ENCODE results near the gene MYBL2.

The MYBL2 gene

DNA sequence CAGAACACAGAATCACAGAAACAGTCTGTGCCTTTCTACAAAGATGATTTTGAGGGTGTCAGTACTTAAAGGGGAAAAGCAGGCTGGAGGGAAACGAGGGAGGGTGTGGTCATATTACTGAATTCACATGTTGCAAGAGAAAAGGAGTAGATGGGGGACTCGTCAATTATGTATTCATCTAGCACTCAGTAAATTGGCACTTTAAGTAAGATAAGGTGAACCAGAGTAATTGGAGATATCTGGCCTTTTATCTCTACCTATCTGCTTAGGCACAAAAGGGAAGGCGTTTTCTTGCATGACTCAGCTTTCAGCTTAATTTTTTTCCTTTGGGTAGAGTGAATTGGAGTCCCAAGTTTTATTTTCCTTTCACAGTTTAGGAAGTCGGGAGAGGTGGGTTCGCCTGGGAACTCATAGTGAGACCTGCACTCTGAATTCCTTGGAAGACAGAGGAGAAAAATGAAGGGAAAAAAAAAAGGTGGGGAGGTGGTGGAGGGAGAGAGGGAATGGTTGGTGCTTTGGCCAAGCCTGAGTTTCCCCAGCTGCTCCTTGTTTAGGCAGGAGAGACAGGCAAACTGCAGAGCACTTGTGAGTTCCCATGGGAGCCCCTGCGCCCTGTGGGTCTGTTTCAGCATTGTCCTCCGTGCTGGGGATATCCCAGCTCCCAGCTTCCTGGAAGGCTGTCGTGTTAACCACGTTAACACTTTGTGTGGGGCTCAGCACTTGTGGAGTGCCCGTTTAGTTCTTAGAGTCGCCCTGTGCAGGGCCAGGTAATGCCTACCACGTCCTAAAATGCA, 79.6 kb downstream of the MYBL2 start:
- peak overlapping the region in 1 of 5 donors; percentile 17 for H3K9ac ChIP-seq (ENCODE audit: low read length in 5 of 5)
- H3K36me3 ChIP-seq (ENCODE audit: control insufficient read depth in 5 of 5, insufficient read depth in 5 of 5, low read length in 5 of 5) = no peaks in the 10 kb centered on the region
- no peaks in the 10 kb centered on the region for H3K9me3 ChIP-seq (ENCODE audit: control insufficient read depth in 5 of 5, low read length in 5 of 5)
- peaks cover 0 to 4% (median 0%) of the 10 kb centered on the region in 5 donors for H3K27me3 ChIP-seq (ENCODE audit: control insufficient read depth in 5 of 5, insufficient read depth in 4 of 5, low read length in 5 of 5)
- peaks cover 0 to 24% (median 10%) of the 10 kb centered on the region in 5 donors for H3K4me1 ChIP-seq (ENCODE audit: control insufficient read depth in 5 of 5, insufficient read depth in 5 of 5, low read length in 5 of 5)
- no peak overlapping the region for H3K27ac ChIP-seq (ENCODE audit: low read depth, low read length)
- H3K4me3 ChIP-seq (ENCODE audit: low read depth in 1 of 5, low read length in 5 of 5) = no peak overlapping the region

- peaks cover 0 to 24% (median 14%) of the 10 kb centered on the region in 5 donors for H3K4me1 ChIP-seq (ENCODE audit: control insufficient read depth in 5 of 5, insufficient read depth in 5 of 5, low read length in 5 of 5)
- H3K36me3 ChIP-seq (ENCODE audit: control insufficient read depth in 5 of 5, insufficient read depth in 5 of 5, low read length in 5 of 5) = no peaks in the 10 kb centered on the region
- H3K9ac ChIP-seq (ENCODE audit: low read length in 5 of 5) = no peak overlapping the region
- H3K9me3 ChIP-seq (ENCODE audit: control insufficient read depth in 5 of 5, low read length in 5 of 5) = no peaks in the 10 kb centered on the region
- H3K27ac ChIP-seq (ENCODE audit: low read depth, low read length) = no peak overlapping the region
- H3K4me3 ChIP-seq (ENCODE audit: low read depth in 1 of 5, low read length in 5 of 5) = no peak overlapping the region
- peaks cover 0 to 4% (median 0%) of the 10 kb centered on the region in 5 donors for H3K27me3 ChIP-seq (ENCODE audit: control insufficient read depth in 5 of 5, insufficient read depth in 4 of 5, low read length in 5 of 5)
Measured at GRCh38 chr20:43748274-43748673, 81.4 kb downstream of the MYBL2 start.

DNA sequence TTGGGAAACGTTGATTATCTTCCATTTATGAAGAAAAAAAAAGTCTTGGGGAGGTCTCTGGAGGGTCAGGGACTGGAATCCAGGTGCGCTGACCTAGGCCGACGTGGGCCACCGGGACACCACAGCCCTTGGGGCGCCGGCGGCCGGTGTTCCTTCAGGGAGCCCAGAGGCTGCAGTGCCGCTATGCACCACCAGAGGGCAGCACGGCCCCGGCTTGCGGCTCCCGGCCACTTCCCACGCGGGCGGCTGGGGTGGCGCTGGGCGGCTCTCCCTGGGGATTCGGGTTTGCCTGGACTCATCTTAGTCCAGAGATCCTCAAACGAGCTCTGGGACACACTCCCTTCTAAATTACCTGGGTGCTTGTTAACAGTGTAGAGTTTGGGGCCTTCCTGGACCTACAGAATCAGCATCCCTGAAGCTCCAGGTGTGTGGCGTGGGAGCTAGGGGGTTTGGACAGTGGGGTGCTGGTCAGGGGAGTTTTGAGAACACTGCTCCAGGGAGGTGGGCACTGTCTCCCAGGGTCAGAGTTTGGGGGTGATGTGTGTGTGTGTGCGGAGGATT, 82.9 kb downstream of the MYBL2 start:
- H3K27me3 ChIP-seq (ENCODE audit: control insufficient read depth in 5 of 5, insufficient read depth in 4 of 5, low read length in 5 of 5) = peaks cover 0 to 8% (median 0%) of the 10 kb centered on the region in 5 donors
- no peak overlapping the region for H3K9ac ChIP-seq (ENCODE audit: low read length in 5 of 5)
- peaks cover 0 to 24% (median 14%) of the 10 kb centered on the region in 5 donors for H3K4me1 ChIP-seq (ENCODE audit: control insufficient read depth in 5 of 5, insufficient read depth in 5 of 5, low read length in 5 of 5)
- no peaks in the 10 kb centered on the region for H3K36me3 ChIP-seq (ENCODE audit: control insufficient read depth in 5 of 5, insufficient read depth in 5 of 5, low read length in 5 of 5)
- no peak overlapping the region for H3K4me3 ChIP-seq (ENCODE audit: low read depth in 1 of 5, low read length in 5 of 5)
- H3K9me3 ChIP-seq (ENCODE audit: control insufficient read depth in 5 of 5, low read length in 5 of 5) = no peaks in the 10 kb centered on the region
- H3K27ac ChIP-seq (ENCODE audit: low read depth, low read length) = no peak overlapping the region

- Histone ChIP-seq H3K36me3 (ENCODE audit: control insufficient read depth in 5 of 5, insufficient read depth in 5 of 5, low read length in 5 of 5) (no peaks in the 10 kb centered on the region), H3K9ac (ENCODE audit: low read length in 5 of 5) (no peak overlapping the region), H3K4me1 (ENCODE audit: control insufficient read depth in 5 of 5, insufficient read depth in 5 of 5, low read length in 5 of 5) (peaks cover 0 to 19% (median 14%) of the 10 kb centered on the region in 5 donors), H3K9me3 (ENCODE audit: control insufficient read depth in 5 of 5, low read length in 5 of 5) (no peaks in the 10 kb centered on the region), H3K27me3 (ENCODE audit: control insufficient read depth in 5 of 5, insufficient read depth in 4 of 5, low read length in 5 of 5) (peaks cover 0 to 8% (median 0%) of the 10 kb centered on the region in 5 donors), H3K27ac (ENCODE audit: low read depth, low read length) (no peak overlapping the region), H3K4me3 (ENCODE audit: low read depth in 1 of 5, low read length in 5 of 5) (no peak overlapping the region)
Measured at GRCh38 chr20:43750774-43751166, 83.9 kb downstream of the MYBL2 start.

DNA sequence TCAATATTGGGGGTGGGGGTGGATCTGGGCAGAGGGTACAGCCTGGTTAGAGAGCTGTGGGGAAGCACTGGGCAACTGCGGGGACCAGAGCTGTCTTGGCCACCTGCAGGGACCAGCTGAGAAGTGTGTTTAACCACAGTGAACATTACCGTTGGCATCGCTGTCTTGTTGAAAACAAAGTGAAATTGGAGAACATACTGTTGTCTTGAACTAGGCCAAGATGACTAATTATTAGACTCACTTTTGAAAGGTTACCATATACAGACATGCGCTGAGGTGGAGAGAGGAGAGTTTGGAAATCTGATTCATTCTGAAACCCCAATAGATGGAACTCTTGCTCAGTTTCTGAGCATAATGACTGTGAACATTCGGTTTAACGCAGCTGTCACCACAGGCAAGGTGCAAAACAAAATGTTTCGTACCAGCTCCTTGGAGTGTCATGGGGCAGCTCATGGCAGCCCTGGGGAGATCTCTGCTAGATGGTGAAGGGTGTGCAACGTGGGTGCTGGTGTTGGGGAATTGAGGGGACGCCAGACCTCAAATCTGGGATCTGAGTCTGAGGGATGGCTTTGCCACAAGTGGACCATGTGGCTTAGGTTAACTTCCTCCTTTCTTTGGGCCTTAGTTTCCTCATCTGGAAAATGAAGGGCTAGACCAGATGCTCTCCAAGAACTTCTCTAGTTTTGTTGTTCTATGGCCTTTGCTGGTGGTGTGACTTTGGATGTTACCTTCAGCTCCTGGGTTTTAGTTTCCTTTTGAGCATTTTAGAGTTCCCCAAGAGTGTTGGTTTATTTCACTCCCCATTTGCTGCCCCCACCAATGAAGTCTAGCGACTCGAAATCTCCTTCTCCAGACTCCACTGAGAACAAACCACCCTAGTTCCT, 84.5 kb downstream of the MYBL2 start:
- Histone ChIP-seq H3K27ac (ENCODE audit: low read depth, low read length) (no peak overlapping the region), H3K9ac (ENCODE audit: low read length in 5 of 5) (no peak overlapping the region), H3K27me3 (ENCODE audit: control insufficient read depth in 5 of 5, insufficient read depth in 4 of 5, low read length in 5 of 5) (peaks cover 0 to 8% (median 0%) of the 10 kb centered on the region in 5 donors), H3K9me3 (ENCODE audit: control insufficient read depth in 5 of 5, low read length in 5 of 5) (no peaks in the 10 kb centered on the region), H3K4me3 (ENCODE audit: low read depth in 1 of 5, low read length in 5 of 5) (no peak overlapping the region), H3K4me1 (ENCODE audit: control insufficient read depth in 5 of 5, insufficient read depth in 5 of 5, low read length in 5 of 5) (peaks cover 0 to 19% (median 14%) of the 10 kb centered on the region in 5 donors), H3K36me3 (ENCODE audit: control insufficient read depth in 5 of 5, insufficient read depth in 5 of 5, low read length in 5 of 5) (no peaks in the 10 kb centered on the region)

- Histone ChIP-seq H3K4me3 (ENCODE audit: low read depth in 1 of 5, low read length in 5 of 5) (no peak overlapping the region), H3K27ac (ENCODE audit: low read depth, low read length) (no peak overlapping the region), H3K9me3 (ENCODE audit: control insufficient read depth in 5 of 5, low read length in 5 of 5) (no peaks in the 10 kb centered on the region), H3K36me3 (ENCODE audit: control insufficient read depth in 5 of 5, insufficient read depth in 5 of 5, low read length in 5 of 5) (no peaks in the 10 kb centered on the region), H3K4me1 (ENCODE audit: control insufficient read depth in 5 of 5, insufficient read depth in 5 of 5, low read length in 5 of 5) (peaks cover 0 to 16% (median 10%) of the 10 kb centered on the region in 5 donors), H3K27me3 (ENCODE audit: control insufficient read depth in 5 of 5, insufficient read depth in 4 of 5, low read length in 5 of 5) (peaks cover 0 to 8% (median 0%) of the 10 kb centered on the region in 5 donors), H3K9ac (ENCODE audit: low read length in 5 of 5) (no peak overlapping the region)
Measured at GRCh38 chr20:43752051-43752360, 85.1 kb downstream of the MYBL2 start.

DNA sequence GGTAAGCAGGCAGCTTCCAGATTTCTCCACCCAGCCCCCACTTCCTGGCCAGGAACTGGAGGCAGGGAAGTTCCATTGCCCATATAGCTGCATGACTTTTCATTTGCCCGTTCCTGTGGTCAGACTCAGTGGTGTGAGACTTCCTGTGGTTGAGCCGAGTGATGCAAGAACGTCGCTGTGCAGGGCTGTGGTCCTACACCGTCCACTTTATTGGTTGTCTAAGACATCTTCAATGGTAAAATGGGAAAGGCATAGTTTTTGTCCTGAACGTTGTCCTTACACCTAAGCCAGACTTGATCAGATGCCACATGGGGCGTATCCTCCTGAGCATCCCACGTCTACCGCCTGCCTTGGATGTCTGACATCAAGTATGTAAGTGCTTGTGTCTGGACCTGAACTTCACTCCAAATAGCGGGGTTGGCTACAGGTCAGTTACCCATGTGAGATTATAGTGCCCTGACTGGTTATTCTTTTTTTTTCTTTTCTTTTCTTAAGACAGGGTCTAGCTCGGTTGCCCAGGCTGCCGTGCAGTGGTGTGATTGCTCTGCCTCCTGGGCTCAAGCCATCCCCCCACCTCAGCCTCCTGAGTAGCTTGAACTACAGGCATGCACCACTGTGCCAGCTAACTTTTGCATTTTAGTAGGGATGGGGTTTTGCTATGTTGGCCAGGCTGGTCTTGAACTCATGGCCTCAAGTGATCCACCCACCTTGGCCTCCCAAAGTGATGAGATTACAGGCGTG, 85.8 kb downstream of the MYBL2 start:
- Histone ChIP-seq H3K4me1 (ENCODE audit: control insufficient read depth in 5 of 5, insufficient read depth in 5 of 5, low read length in 5 of 5) (peaks cover 0 to 14% (median 10%) of the 10 kb centered on the region in 5 donors), H3K9me3 (ENCODE audit: control insufficient read depth in 5 of 5, low read length in 5 of 5) (no peaks in the 10 kb centered on the region), H3K36me3 (ENCODE audit: control insufficient read depth in 5 of 5, insufficient read depth in 5 of 5, low read length in 5 of 5) (no peaks in the 10 kb centered on the region), H3K27ac (ENCODE audit: low read depth, low read length) (no peak overlapping the region), H3K27me3 (ENCODE audit: control insufficient read depth in 5 of 5, insufficient read depth in 4 of 5, low read length in 5 of 5) (peaks cover 0 to 8% (median 0%) of the 10 kb centered on the region in 5 donors), H3K9ac (ENCODE audit: low read length in 5 of 5) (no peak overlapping the region), H3K4me3 (ENCODE audit: low read depth in 1 of 5, low read length in 5 of 5) (no peak overlapping the region)

DNA sequence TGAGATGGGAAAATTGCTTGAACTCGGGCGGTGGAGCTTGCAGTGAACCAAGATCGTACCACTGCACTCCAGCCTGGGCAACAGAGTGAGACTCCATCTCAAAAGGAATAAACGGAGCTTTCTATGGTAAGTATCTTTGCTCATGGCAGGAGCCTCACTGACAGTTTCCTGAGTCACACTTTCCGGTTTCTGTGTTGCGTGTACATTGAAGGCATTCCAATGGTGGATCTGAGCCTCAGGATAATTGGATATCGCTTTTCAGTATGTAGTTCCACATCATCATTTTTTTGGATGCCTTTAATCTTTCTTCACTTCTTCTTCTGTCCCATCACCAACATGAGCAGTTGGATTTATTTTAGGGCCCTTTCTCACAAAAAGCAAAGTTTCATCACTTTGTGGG, 88.5 kb downstream of the MYBL2 start:
- H3K36me3 ChIP-seq (ENCODE audit: control insufficient read depth in 5 of 5, insufficient read depth in 5 of 5, low read length in 5 of 5) = no peaks in the 10 kb centered on the region
- peaks cover 0 to 11% (median 3%) of the 10 kb centered on the region in 5 donors for H3K27me3 ChIP-seq (ENCODE audit: control insufficient read depth in 5 of 5, insufficient read depth in 4 of 5, low read length in 5 of 5)
- H3K4me3 ChIP-seq (ENCODE audit: low read depth in 1 of 5, low read length in 5 of 5) = no peak overlapping the region
- peaks cover 0 to 4% (median 0%) of the 10 kb centered on the region in 5 donors for H3K4me1 ChIP-seq (ENCODE audit: control insufficient read depth in 5 of 5, insufficient read depth in 5 of 5, low read length in 5 of 5)
- no peaks in the 10 kb centered on the region for H3K9me3 ChIP-seq (ENCODE audit: control insufficient read depth in 5 of 5, low read length in 5 of 5)
- no peak overlapping the region for H3K9ac ChIP-seq (ENCODE audit: low read length in 5 of 5)
- H3K27ac ChIP-seq (ENCODE audit: low read depth, low read length) = no peak overlapping the region

DNA sequence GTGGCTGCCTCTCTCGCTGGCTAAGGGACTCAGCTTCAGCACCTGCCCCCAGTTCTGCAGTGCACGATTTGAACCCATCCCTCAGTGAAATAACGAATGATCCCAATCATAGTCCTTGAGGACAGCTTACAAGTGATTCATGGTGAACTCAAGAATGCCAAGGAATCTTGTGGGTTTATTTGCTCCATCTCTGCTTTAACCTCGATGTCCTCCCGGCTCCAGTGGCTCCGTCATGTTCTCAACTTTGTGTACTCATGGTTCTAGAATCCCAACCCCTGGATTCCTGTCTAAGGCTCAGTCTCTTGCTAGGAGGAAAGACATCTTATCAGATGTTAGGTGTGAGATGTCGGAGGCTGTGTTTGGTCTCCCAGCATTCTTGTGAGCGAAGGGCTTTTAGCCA, 88.9 kb downstream of the MYBL2 start:
- no peak overlapping the region for H3K27ac ChIP-seq (ENCODE audit: low read depth, low read length)
- H3K9ac ChIP-seq (ENCODE audit: low read length in 5 of 5) = no peak overlapping the region
- H3K9me3 ChIP-seq (ENCODE audit: control insufficient read depth in 5 of 5, low read length in 5 of 5) = no peaks in the 10 kb centered on the region
- H3K4me1 ChIP-seq (ENCODE audit: control insufficient read depth in 5 of 5, insufficient read depth in 5 of 5, low read length in 5 of 5) = peaks cover 0 to 4% (median 0%) of the 10 kb centered on the region in 5 donors
- no peaks in the 10 kb centered on the region for H3K36me3 ChIP-seq (ENCODE audit: control insufficient read depth in 5 of 5, insufficient read depth in 5 of 5, low read length in 5 of 5)
- H3K27me3 ChIP-seq (ENCODE audit: control insufficient read depth in 5 of 5, insufficient read depth in 4 of 5, low read length in 5 of 5) = peaks cover 0 to 8% (median 3%) of the 10 kb centered on the region in 5 donors
- H3K4me3 ChIP-seq (ENCODE audit: low read depth in 1 of 5, low read length in 5 of 5) = no peak overlapping the region
